Head of caudate nucleus (tissue), 42 donors: ENCODE data around the gene SNAP29.
"Not testable (repeated sequence)": the region's sequence is repeated elsewhere in the genome, so short reads cannot be mapped to it uniquely, and the experiment has no call there.

Source experiments
- DNase-seq, 42 donors: peaks; one replicate each; pipeline versions ENCODE4 v3.0.0 to v3.0.0-alpha.2; 2020 to 2021; ENCODE audit warnings: mixed read lengths in 7 of 42
- intact Hi-C: fragments of 100-400 bp; cut with DNase I; formaldehyde crosslinking; loops from one replicate; pipeline ENCODE4 v1.15.0; 2022

The SNAP29 gene

GRCh38 chr22:20939457-20940185 is 80.8 kb downstream of the SNAP29 start:
- intact Hi-C loops, DNase-seq: not testable (repeated sequence)

DNA sequence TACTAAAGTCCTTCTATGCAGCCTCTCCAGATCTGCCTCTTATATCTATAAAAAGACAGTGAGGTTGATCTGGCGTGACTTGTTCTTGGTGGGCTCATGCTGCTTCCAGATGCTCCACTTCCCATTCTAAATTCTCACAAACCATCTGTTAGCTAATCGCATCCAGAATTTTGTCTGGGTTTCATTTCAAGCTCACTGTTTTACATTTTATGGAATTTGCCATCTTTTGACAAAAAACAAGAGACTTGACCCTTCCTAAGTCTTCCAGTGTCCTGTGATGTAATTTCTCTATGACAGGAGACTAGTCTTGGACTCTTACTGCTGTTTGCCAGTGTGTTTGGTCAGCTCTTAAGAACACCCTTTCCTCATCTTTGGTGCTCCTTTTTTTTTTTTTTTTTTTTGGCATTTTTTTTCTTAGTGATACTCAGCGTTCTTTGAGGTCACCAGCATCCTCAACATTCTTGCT is 81.4 kb downstream of the SNAP29 start:
- DNase-seq, result no peak
- intact Hi-C loops, result no loop called here
